ENCODE measurements around the gene NES.
A peak's percentile ranks its signal among the peaks of the same experiment; 100 is the strongest.

Gene NES

GRCh38 chr1:156708218-156708661 lies 31.0 kb upstream of the NES start:
- Mint-ChIP-seq H3K4me1 (peaks cover 28% of the 10 kb centered on the region), H3K27ac (ENCODE audit: low read depth) (no peak overlapping the region), H3K4me3 (peak overlapping the region; percentile 92), H3K36me3 (ENCODE audit: insufficient read depth) (peaks cover 17% of the 10 kb centered on the region), H3K9me3 (no peaks in the 10 kb centered on the region), H3K27me3 (peaks cover 13% of the 10 kb centered on the region)
- ATAC-seq (replicated peaks; ENCODE audit: extremely low read depth, poor library complexity, severe bottlenecking) (no peak), DNase-seq (ENCODE audit: low spot score in 2 of 2) (no peak)

DNA sequence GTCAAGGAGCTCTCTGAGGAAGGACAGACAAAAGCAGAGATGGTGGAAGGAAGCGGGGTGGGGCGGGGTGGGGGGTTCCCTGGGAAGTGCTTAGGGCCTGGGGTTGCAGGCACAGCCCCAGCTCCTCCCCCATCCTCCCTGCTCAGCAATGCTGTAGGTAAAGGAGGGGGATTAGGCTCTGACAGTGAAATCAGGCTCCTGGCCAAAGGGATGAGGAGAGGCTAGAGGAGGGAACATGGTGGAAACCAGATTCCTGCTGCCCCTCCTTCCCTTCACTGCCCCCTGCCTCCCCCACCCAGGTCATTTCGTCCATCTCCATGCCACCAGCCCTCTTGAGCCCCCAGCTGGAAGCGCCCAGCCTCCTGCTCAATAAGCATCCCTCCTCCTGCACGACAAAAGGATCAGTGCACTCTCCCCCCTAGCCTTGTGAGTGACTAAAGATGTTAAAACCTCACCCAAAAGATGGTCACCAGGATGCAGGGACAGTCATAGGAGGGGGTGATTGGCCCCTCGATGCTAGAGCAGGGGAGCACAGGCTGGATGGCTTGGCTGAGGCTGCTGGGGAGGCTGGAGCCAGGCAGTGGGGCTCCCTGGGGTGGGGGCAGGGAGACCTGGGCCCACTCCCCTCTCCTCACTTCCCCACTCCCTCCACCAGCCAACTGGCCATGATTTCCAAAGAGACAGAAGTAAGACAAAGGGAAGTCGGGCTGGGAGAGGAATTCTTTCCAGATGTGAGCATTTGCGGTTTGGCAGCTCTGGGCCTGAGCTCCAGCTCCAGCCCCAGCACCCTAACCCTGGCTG lies 30.4 kb upstream of the NES start:
- H3K27ac Mint-ChIP-seq (ENCODE audit: low read depth) = no peak overlapping the region
- DNase-seq (ENCODE audit: low spot score in 2 of 2) (no peak), ATAC-seq (replicated peaks; ENCODE audit: extremely low read depth, poor library complexity, severe bottlenecking) (no peak)
- peaks cover 19% of the 10 kb centered on the region for H3K27me3 Mint-ChIP-seq
- H3K4me1 Mint-ChIP-seq = peaks cover 28% of the 10 kb centered on the region
- peak overlapping the region; percentile 92 for H3K4me3 Mint-ChIP-seq
- peaks cover 17% of the 10 kb centered on the region for H3K36me3 Mint-ChIP-seq (ENCODE audit: insufficient read depth)
- no peaks in the 10 kb centered on the region for H3K9me3 Mint-ChIP-seq

- Mint-ChIP-seq H3K36me3 (ENCODE audit: insufficient read depth) (peaks cover 17% of the 10 kb centered on the region), H3K9me3 (no peaks in the 10 kb centered on the region), H3K27me3 (peaks cover 19% of the 10 kb centered on the region), H3K27ac (ENCODE audit: low read depth) (peak overlapping the region; percentile 83), H3K4me3 (peak overlapping the region; percentile 92), H3K4me1 (peaks cover 28% of the 10 kb centered on the region)
- no peak for DNase-seq (ENCODE audit: low spot score in 2 of 2)
- no peak for ATAC-seq (replicated peaks; ENCODE audit: extremely low read depth, poor library complexity, severe bottlenecking)
Measured at GRCh38 chr1:156706657-156707416, 29.6 kb upstream of the NES start.

DNA sequence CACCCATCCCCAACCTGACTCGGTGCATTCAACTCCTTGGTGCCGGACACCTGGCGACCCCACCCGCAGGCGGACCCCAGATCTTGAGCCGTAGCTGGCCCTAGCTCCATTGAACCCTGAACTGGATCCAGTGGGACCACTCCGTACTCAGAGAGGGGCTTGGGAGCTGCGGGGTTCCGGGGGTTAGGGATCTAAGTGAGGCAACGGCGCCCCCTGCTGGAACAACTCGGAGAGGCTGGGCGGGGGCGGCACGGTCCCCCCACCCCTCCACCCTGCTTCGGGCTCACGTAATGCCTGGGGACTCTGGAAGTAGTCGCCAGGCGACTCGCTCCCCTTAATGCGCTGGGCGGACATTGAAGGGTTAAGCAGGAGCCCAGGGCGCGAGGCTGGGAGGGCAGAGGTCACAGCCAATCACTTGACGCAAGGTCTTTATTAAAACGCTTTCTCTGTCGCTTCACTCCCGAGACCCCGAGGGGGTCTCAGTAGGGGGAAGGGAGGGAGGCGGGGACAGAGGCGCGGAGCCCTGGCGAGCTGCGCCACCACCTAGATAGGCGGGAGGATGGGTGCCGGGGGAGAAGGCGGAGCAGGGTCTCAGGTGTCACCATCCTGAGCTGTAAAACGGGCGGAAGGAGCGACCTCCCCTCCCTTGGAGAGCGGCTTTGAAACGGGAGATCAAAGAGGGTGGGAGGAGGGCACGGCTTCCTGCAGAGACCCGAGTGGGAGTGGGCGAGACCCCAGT lies 28.9 kb upstream of the NES start:
- ATAC-seq (replicated peaks; ENCODE audit: extremely low read depth, poor library complexity, severe bottlenecking) = peak; percentile 62
- H3K36me3 Mint-ChIP-seq (ENCODE audit: insufficient read depth) = peaks cover 19% of the 10 kb centered on the region
- H3K9me3 Mint-ChIP-seq = no peaks in the 10 kb centered on the region
- H3K4me3 Mint-ChIP-seq = peak overlapping the region; percentile 92
- peaks cover 24% of the 10 kb centered on the region for H3K27me3 Mint-ChIP-seq
- peak overlapping the region; percentile 83 for H3K27ac Mint-ChIP-seq (ENCODE audit: low read depth)
- peak; percentile 56 to 64 for DNase-seq (ENCODE audit: low spot score in 2 of 2)
- H3K4me1 Mint-ChIP-seq = peaks cover 28% of the 10 kb centered on the region

DNA sequence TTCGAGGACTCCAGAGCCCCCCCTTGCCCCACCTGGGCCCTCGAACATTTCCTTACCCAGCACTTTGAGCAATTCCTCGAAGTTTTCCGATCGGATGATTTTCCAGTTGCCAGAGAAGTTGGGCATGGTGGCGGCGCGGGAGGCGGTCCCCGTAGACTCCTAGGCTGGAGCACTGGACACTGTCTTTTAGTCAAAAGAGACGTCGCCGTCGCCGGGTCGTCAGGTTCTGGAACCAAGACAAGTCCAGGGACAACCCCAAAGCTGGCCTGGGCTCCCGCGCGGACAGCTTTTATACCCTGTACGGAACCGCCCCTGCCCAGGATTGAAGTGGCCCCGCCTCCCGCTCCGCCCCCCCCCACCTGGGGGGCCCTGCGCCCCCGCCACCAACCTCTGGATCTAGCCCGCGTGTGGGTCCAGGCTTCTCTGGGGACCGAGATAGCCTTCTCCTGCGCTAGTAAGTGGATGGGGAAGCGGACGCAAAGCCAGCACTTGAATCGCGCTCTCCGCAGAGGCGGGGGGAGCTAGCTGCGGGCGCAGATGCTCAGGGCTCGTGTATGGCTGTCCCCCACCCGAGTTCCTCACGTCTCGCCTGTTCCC lies 28.2 kb upstream of the NES start, which contains the start of gene CRABP2:
Gene CRABP2, minus strand, starts transcription at position 263 of the 597 bp plus-strand sequence. Its CDS starts 137 bp downstream, at position 126.
- ATAC-seq (replicated peaks; ENCODE audit: extremely low read depth, poor library complexity, severe bottlenecking) (peak; percentile 55), DNase-seq (ENCODE audit: low spot score in 2 of 2) (no peak)
- peaks cover 21% of the 10 kb centered on the region for H3K36me3 Mint-ChIP-seq (ENCODE audit: insufficient read depth)
- H3K27ac Mint-ChIP-seq (ENCODE audit: low read depth) = peak within 1 kb of the TSS; percentile 83
- peak within 1 kb of the TSS; percentile 92 for H3K4me3 Mint-ChIP-seq
- peaks cover 28% of the 10 kb centered on the region for H3K4me1 Mint-ChIP-seq
- peaks cover 31% of the 10 kb centered on the region for H3K27me3 Mint-ChIP-seq
- no peaks in the 10 kb centered on the region for H3K9me3 Mint-ChIP-seq

DNA sequence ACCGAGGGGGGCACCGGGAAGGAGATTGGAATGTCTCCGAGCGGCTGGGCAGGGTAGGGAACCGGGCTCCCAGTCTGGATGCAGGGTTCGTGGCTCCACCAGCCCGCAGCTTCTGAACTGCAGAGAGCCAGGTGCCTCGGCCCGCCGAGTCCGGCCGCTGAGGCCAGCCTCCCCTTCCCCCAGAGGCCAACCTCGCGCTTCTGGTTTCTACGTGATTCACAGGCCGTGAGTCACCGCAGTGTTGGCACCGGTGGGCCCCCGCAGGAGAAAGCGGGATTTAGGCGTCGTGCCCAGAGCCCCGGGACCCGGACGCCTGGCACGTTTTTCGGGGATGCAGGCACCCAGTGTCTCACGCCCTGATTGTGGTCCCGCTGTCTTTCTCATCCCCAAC lies 27.7 kb upstream of the NES start:
- DNase-seq (ENCODE audit: low spot score in 2 of 2) = no peak
- Mint-ChIP-seq H3K9me3 (no peaks in the 10 kb centered on the region), H3K27me3 (peaks cover 35% of the 10 kb centered on the region), H3K36me3 (ENCODE audit: insufficient read depth) (peaks cover 21% of the 10 kb centered on the region), H3K27ac (ENCODE audit: low read depth) (no peak overlapping the region), H3K4me3 (peak overlapping the region; percentile 92), H3K4me1 (peaks cover 28% of the 10 kb centered on the region)
- ATAC-seq (replicated peaks; ENCODE audit: extremely low read depth, poor library complexity, severe bottlenecking) = no peak

- Mint-ChIP-seq H3K27me3 (peaks cover 41% of the 10 kb centered on the region), H3K36me3 (ENCODE audit: insufficient read depth) (peaks cover 19% of the 10 kb centered on the region), H3K9me3 (no peaks in the 10 kb centered on the region), H3K27ac (ENCODE audit: low read depth) (no peak overlapping the region), H3K4me1 (peaks cover 28% of the 10 kb centered on the region), H3K4me3 (peak overlapping the region; percentile 92)
- DNase-seq (ENCODE audit: low spot score in 2 of 2) (no peak), ATAC-seq (replicated peaks; ENCODE audit: extremely low read depth, poor library complexity, severe bottlenecking) (no peak)
Measured at GRCh38 chr1:156704166-156704711, 27.0 kb upstream of the NES start.

GRCh38 chr1:156703741-156704140 lies 26.5 kb upstream of the NES start:
- Mint-ChIP-seq H3K4me1 (peaks cover 28% of the 10 kb centered on the region), H3K4me3 (peak overlapping the region; percentile 92), H3K36me3 (ENCODE audit: insufficient read depth) (peaks cover 17% of the 10 kb centered on the region), H3K9me3 (no peaks in the 10 kb centered on the region), H3K27ac (ENCODE audit: low read depth) (no peak overlapping the region), H3K27me3 (peaks cover 46% of the 10 kb centered on the region)
- DNase-seq (ENCODE audit: low spot score in 2 of 2) = no peak
- ATAC-seq (replicated peaks; ENCODE audit: extremely low read depth, poor library complexity, severe bottlenecking) = no peak

DNA sequence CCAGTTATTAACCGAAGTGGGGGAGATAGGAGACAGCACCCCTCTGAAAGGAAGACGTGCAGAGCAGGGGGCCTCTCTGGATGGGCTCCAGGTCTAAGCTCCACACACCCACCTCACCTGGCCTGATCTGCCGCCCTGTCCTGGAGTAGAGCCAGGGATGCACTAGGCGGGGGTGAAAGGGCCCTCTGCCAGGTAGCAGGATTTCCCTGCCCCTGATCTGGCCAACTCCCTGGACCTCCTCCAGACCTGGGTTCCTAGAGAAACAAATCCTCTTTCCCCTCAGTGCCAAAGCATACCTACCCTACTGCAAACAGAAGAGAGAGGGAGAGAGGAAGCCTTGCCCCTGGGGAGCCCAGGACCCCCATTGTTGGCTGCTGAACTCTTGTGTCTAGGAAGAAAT lies 26.1 kb upstream of the NES start:
- Mint-ChIP-seq H3K4me3 (no peak overlapping the region), H3K4me1 (peaks cover 28% of the 10 kb centered on the region), H3K9me3 (no peaks in the 10 kb centered on the region), H3K27me3 (peaks cover 51% of the 10 kb centered on the region), H3K27ac (ENCODE audit: low read depth) (no peak overlapping the region), H3K36me3 (ENCODE audit: insufficient read depth) (peaks cover 17% of the 10 kb centered on the region)
- ATAC-seq (replicated peaks; ENCODE audit: extremely low read depth, poor library complexity, severe bottlenecking) (no peak), DNase-seq (ENCODE audit: low spot score in 2 of 2) (no peak)

GRCh38 chr1:156700736-156701531 lies 23.7 kb upstream of the NES start:
- no peaks in the 10 kb centered on the region for H3K9me3 Mint-ChIP-seq
- DNase-seq (ENCODE audit: low spot score in 2 of 2) (no peak), ATAC-seq (replicated peaks; ENCODE audit: extremely low read depth, poor library complexity, severe bottlenecking) (no peak)
- H3K4me1 Mint-ChIP-seq = peaks cover 15% of the 10 kb centered on the region
- H3K27ac Mint-ChIP-seq (ENCODE audit: low read depth) = peak overlapping the region; percentile 22
- H3K36me3 Mint-ChIP-seq (ENCODE audit: insufficient read depth) = peaks cover 8% of the 10 kb centered on the region
- peaks cover 74% of the 10 kb centered on the region for H3K27me3 Mint-ChIP-seq
- H3K4me3 Mint-ChIP-seq = no peak overlapping the region

GRCh38 chr1:156698995-156699394 lies 21.8 kb upstream of the NES start:
- no peak overlapping the region for H3K4me3 Mint-ChIP-seq
- no peak overlapping the region for H3K27ac Mint-ChIP-seq (ENCODE audit: low read depth)
- H3K9me3 Mint-ChIP-seq = no peaks in the 10 kb centered on the region
- no peak for DNase-seq (ENCODE audit: low spot score in 2 of 2)
- peaks cover 76% of the 10 kb centered on the region for H3K27me3 Mint-ChIP-seq
- H3K4me1 Mint-ChIP-seq = no peaks in the 10 kb centered on the region
- ATAC-seq (replicated peaks; ENCODE audit: extremely low read depth, poor library complexity, severe bottlenecking) = no peak
- peaks cover 4% of the 10 kb centered on the region for H3K36me3 Mint-ChIP-seq (ENCODE audit: insufficient read depth)
